ENCODE results near the gene SLC50A1. TPM values are rescaled to one million over a fixed set of nuclear protein-coding genes. Genes with fewer than 3 reads are reported as not detected.
A peak's percentile ranks its signal among the peaks of the same experiment; 100 is the strongest.

Gene SLC50A1
- total RNA-seq, 3 donors from 2014 or later = 38.7 to 95.8 (median 66.4) TPM

DNA sequence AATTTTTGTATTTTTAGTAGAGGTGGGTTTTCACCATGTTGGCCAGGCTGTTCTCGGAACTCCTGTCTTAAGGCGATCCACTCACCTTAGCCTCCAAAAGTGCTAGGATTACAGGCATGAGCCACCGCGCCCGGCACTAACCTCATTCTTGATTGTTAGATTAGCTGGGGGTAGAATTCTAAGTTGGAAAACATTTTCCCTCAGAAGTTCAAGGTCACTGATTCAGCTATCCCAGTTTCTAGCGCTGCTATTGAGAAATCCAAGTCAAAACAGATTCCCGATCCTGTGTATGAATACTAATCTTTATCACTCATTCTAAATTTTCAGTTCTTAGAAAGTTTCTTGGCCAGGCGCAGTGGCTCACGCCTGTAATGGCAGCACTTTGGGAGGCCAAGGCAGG is 32.3 kb upstream of the SLC50A1 start:
- Histone ChIP-seq H3K4me3 (no peak overlapping the region), H3K36me3 (ENCODE audit: low read depth) (no peaks in the 10 kb centered on the region), H3K4me1 (ENCODE audit: low read depth) (peaks cover 10% of the 10 kb centered on the region), H3K9me3 (no peaks in the 10 kb centered on the region)
- DNase-seq (peak in 1 of 3 donors; percentile 18), ATAC-seq (no peak)
- intact Hi-C loops (cut with DNase I, micrococcal nuclease) = no loop called here
- TF ChIP-seq, protein P1, sequence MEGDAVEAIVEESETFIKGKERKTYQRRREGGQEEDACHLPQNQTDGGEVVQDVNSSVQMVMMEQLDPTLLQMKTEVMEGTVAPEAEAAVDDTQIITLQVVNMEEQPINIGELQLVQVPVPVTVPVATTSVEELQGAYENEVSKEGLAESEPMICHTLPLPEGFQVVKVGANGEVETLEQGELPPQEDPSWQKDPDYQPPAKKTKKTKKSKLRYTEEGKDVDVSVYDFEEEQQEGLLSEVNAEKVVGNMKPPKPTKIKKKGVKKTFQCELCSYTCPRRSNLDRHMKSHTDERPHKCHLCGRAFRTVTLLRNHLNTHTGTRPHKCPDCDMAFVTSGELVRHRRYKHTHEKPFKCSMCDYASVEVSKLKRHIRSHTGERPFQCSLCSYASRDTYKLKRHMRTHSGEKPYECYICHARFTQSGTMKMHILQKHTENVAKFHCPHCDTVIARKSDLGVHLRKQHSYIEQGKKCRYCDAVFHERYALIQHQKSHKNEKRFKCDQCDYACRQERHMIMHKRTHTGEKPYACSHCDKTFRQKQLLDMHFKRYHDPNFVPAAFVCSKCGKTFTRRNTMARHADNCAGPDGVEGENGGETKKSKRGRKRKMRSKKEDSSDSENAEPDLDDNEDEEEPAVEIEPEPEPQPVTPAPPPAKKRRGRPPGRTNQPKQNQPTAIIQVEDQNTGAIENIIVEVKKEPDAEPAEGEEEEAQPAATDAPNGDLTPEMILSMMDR (IDR thresholded peaks at IDR 0.05) = no peak

DNA sequence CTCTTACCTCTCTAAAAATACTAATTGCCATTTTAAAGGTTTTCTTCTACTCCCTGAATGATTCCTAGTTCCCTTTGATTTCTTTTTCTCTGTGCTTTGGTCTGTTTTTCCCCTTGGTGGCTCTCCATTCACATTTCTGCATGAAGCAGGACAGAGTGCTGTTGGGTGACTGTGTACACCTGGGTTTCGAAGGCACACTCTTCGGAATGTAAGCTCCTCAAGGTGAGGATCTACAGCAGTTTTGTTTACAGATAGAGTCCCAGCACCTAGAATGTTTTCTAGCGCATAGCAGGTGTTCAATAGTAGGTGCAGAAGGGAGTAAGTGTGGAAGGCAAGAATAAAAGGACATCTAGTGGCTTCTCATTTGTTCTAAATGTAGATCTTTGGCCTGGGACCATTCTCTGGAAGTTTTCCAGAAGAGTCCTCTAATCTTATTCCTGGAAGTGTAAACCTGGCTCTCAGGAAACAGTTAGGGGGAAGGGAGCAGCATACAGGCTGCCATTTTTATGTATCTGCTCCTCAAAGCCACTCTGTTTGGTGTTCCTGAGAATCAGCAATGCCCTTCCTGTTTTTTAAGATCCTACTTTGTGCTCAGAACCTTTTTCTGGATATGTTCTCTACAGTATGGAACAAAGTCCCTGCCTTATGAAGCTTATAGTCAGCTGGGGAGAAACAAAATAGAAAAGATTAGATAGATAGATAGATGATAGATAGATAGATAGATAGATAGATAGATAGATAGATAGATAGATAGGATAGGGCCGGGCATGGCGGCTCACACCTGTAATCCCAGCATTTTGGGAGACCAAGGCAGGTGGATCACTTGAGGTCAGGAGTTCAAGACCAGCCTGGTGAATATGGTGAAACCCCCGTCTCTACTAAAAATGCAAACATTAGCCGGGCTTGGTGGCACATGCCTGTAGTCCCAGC is 30.8 kb upstream of the SLC50A1 start:
- no peaks in the 10 kb centered on the region for H3K36me3 ChIP-seq (ENCODE audit: low read depth)
- TF ChIP-seq, protein P1 (IDR thresholded peaks at IDR 0.05) = no peak
- H3K9me3 ChIP-seq = no peaks in the 10 kb centered on the region
- ATAC-seq (peak; percentile 8), DNase-seq (no peak)
- no peak overlapping the region for H3K4me3 ChIP-seq
- peaks cover 10% of the 10 kb centered on the region for H3K4me1 ChIP-seq (ENCODE audit: low read depth)
- intact Hi-C loops (cut with DNase I, micrococcal nuclease) = no loop called here

DNA sequence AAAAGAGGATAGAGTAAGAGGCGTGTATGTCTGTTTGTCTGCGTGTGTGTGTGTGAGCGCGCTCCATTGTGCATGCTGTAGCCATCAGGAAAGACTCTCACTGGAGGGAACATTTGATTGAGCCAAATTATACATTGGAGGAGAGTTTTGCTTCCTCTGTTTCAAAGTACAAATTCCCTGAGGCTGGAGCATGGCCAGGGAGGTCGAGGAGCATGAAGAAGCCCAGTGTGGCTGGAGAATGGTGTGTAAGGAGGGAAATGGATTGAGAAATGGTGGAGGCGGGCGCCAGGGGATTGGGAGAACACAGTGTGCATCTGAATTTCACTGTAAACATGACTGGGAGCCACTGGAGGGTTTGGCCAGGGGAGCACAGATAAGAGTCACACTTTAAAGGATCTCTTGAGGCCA is 30.0 kb upstream of the SLC50A1 start:
- DNase-seq = peak in 2 of 3 donors; percentile 55 to 59

DNA sequence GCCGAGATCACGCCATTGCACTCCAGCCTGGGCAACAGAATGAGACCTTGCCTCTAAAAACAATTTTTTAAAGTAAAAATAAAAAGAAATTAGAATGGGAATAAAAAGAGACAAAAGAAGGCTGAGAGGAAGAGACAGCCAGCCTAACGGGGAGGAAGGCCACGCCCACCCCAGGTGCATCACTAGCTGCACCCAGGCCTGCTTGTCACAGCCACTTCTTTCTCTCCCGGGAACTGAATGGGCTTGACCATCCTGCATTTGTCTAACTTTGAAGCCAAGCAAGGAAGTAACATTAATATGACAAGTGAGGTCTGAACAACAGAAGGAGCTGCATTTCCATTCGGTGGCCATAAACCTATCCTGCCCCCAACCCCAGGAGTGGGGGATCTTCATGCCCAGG is 28.8 kb upstream of the SLC50A1 start:
- Histone ChIP-seq H3K36me3 (ENCODE audit: low read depth) (no peaks in the 10 kb centered on the region), H3K4me3 (no peak overlapping the region), H3K4me1 (ENCODE audit: low read depth) (peaks cover 9% of the 10 kb centered on the region), H3K9me3 (no peaks in the 10 kb centered on the region)
- TF ChIP-seq, protein P1 (IDR thresholded peaks at IDR 0.05) = no peak
- intact Hi-C loops (cut with DNase I, micrococcal nuclease) = no loop called here
- no peak for ATAC-seq
- peak in 1 of 3 donors; percentile 21 for DNase-seq

More for the DNA sequence above, 30.0 kb upstream of the SLC50A1 start:
- Histone ChIP-seq H3K4me1 (ENCODE audit: low read depth) (peaks cover 10% of the 10 kb centered on the region), H3K9me3 (no peaks in the 10 kb centered on the region), H3K36me3 (ENCODE audit: low read depth) (no peaks in the 10 kb centered on the region), H3K4me3 (no peak overlapping the region)
- intact Hi-C loops (cut with DNase I, micrococcal nuclease) = no loop called here
- ATAC-seq = peak; percentile 64
- TF ChIP-seq, protein P1 (IDR thresholded peaks at IDR 0.05) = no peak

DNA sequence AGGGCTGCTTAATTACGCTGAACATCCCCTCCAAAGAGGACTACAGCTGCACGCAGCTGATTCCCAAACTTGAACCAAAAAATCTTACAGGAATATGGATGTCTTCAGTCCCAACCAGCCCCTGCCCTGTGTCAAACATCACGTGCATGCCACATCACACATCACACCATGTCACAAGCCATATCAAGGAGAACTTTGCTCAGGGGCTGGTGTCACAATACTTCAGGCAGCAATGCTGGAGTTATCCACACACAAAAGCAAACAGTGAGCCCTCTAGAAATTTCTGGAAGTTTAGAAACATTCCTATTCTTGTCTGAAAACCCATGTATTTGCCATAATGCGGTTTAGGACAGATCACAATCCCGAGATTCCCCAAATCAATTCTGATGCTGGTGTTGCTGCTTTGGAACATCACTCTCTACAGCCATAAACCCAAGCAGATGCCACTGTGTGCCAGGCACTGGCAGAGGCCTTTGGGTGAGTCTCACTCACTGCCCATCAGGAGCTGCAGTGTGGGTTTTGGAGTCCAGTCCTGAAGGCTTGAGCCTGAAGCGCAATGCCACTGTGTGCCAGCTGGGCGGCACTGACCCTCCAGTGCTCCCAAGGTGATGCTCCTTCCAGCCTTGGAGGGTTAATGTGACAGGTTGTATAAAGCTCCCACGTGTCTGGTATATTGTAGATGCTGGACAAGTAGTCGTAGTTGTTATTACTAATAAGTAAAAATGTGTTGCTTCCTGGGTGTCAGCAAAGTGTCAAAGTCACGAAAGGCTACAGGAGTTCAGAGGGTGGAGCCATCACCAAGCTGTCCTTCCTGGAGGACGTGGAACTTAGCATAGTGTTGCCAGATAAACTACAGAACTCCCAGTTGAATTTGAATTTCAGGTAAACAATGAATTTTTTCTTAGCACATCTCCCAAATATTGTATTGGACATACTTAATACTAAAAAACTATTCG is 28.1 kb upstream of the SLC50A1 start:
- TF ChIP-seq, protein P1 (IDR thresholded peaks at IDR 0.05) = no peak
- no peaks in the 10 kb centered on the region for H3K36me3 ChIP-seq (ENCODE audit: low read depth)
- no peaks in the 10 kb centered on the region for H3K9me3 ChIP-seq
- intact Hi-C loops (cut with DNase I, micrococcal nuclease) = no loop called here
- ATAC-seq (peak; percentile 55), DNase-seq (no peak)
- H3K4me3 ChIP-seq = no peak overlapping the region
- peaks cover 3% of the 10 kb centered on the region for H3K4me1 ChIP-seq (ENCODE audit: low read depth)
